Measurements from ENCODE around the gene ALDH4A1. TPM values are rescaled to one million over a fixed set of nuclear protein-coding genes. Genes with fewer than 3 reads are reported as not detected.

ALDH4A1 gene
- total RNA-seq, 1 donor from 2014 or later = 11.5 TPM

DNA sequence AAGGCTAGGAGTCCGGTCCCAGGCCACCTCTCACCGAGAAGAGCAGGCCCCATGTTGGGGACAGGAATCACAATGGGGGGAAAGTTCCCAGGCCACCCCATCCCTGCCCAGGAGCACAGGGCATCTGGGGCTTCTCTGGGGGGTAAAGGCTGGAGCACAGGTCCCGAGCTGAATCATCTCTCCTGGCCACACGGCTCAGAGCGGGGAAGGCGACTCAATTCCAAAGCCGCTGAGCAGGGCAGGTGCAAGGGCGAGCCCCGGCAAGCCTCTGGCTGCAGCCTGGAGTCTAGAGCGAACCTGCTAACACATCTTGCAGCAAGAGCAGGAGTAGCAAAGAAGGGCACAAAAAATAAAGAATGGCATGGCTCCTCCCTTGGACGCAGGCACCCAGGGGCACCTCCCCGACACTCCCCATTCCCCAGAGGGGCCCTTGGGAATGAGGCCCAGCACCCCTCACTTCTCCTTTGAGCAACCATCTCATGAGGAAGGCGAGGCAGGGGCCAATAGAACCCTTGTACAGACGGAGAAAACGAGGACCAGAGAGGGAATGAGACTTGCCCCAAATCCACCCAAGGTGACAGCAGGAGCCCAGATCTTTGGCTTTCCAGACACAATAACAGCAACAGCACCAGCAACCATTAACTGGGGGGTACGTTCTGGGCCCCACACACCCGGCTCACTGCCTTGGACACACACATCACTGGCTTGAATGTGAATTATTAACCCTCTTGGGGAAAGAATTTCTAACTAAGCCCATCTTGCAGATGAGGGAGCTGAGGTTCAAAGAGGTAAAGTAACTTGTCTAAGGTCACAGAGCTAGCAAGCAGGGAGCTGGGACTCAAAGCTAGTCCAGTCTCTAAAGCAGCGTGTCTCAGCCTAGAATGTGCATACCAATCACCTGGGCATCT is 20.7 kb upstream of the ALDH4A1 start:
- DNase-seq (ENCODE audit: low spot score in 2 of 2, unreplicated experiment in 2 of 2) = no peak
- H3K27me3 Mint-ChIP-seq (ENCODE audit: low read depth) = no peaks in the 10 kb centered on the region
- no peak overlapping the region for H3K4me3 Mint-ChIP-seq
- peak overlapping the region; percentile 89 for H3K27ac Mint-ChIP-seq
- H3K36me3 Mint-ChIP-seq = peaks cover 1% of the 10 kb centered on the region
- H3K4me1 Mint-ChIP-seq = peaks cover 50% of the 10 kb centered on the region
- TF ChIP-seq, protein P1, sequence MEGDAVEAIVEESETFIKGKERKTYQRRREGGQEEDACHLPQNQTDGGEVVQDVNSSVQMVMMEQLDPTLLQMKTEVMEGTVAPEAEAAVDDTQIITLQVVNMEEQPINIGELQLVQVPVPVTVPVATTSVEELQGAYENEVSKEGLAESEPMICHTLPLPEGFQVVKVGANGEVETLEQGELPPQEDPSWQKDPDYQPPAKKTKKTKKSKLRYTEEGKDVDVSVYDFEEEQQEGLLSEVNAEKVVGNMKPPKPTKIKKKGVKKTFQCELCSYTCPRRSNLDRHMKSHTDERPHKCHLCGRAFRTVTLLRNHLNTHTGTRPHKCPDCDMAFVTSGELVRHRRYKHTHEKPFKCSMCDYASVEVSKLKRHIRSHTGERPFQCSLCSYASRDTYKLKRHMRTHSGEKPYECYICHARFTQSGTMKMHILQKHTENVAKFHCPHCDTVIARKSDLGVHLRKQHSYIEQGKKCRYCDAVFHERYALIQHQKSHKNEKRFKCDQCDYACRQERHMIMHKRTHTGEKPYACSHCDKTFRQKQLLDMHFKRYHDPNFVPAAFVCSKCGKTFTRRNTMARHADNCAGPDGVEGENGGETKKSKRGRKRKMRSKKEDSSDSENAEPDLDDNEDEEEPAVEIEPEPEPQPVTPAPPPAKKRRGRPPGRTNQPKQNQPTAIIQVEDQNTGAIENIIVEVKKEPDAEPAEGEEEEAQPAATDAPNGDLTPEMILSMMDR (IDR thresholded peaks at IDR 0.05; ENCODE audit: unreplicated experiment) = no peak
- peaks cover 3% of the 10 kb centered on the region for H3K9me3 Mint-ChIP-seq

DNA sequence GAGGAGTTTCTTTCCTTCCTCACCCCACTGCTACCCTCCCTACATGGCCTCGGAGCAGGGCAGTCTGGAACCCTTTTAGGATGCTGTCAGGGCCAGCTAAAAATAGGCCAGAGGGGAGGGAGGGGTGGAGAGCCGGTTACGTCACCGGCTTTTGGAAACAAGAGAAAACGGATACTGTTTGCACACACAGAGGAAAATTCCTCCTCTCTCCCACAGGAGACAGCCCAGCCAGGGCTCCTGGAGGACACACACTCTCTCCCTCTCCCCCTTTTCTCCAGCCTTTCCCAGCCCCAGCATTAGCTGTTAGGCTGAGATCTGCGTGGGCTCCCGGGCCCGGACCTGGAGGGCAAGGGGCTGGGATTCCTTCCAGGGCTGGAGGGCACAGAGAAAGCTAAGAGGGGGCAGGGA is 20.0 kb upstream of the ALDH4A1 start:
- Mint-ChIP-seq H3K27ac (peak overlapping the region; percentile 89), H3K36me3 (peaks cover 1% of the 10 kb centered on the region)
- DNase-seq (ENCODE audit: low spot score in 2 of 2, unreplicated experiment in 2 of 2) = peak in 1 of 2 experiments; percentile 49

DNA sequence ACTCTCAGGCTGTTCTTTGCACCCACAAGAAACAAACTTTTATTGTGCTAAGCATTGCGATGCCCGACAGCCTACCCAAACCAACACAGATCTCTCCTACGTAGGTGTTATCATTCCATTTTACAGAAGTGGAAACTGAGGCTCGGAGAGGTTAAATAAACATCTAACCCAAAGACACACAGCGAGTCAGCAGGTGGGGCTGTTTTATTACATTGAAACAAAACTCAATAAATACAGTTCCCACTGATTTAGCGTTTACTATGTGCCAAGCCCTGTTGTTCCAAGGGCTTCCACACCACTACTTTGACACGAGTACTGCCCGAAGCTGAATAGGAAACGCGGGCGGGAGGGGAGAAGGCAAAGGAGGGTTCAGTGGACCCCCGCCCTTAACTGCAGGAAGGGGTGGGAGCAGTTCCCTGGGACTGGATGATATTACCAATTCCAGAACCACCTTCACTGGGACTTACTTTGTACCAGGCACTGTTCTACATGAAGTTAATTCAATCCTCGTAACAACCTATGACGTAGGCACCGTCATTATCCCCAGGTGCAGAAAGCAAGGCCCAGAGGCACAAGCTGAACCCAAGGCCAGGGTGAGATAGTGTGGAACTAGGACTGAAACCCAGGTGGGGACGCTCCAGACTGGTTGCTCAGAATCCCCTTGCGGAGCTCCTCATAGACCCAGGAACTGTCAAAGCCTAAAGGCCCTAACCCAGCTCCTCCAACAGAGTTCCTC is 19.3 kb upstream of the ALDH4A1 start:
- Mint-ChIP-seq H3K4me1 (peaks cover 42% of the 10 kb centered on the region), H3K27me3 (ENCODE audit: low read depth) (no peaks in the 10 kb centered on the region), H3K27ac (peak overlapping the region; percentile 89), H3K9me3 (peaks cover 3% of the 10 kb centered on the region), H3K4me3 (no peak overlapping the region), H3K36me3 (peaks cover 4% of the 10 kb centered on the region)
- no peak for DNase-seq (ENCODE audit: low spot score in 2 of 2, unreplicated experiment in 2 of 2)
- TF ChIP-seq, protein P1 (IDR thresholded peaks at IDR 0.05; ENCODE audit: unreplicated experiment) = no peak

More for the DNA sequence above, 20.0 kb upstream of the ALDH4A1 start:
- peaks cover 43% of the 10 kb centered on the region for H3K4me1 Mint-ChIP-seq
- TF ChIP-seq, protein P1 (IDR thresholded peaks at IDR 0.05; ENCODE audit: unreplicated experiment) = no peak
- no peaks in the 10 kb centered on the region for H3K27me3 Mint-ChIP-seq (ENCODE audit: low read depth)
- no peak overlapping the region for H3K4me3 Mint-ChIP-seq
- peaks cover 3% of the 10 kb centered on the region for H3K9me3 Mint-ChIP-seq

DNA sequence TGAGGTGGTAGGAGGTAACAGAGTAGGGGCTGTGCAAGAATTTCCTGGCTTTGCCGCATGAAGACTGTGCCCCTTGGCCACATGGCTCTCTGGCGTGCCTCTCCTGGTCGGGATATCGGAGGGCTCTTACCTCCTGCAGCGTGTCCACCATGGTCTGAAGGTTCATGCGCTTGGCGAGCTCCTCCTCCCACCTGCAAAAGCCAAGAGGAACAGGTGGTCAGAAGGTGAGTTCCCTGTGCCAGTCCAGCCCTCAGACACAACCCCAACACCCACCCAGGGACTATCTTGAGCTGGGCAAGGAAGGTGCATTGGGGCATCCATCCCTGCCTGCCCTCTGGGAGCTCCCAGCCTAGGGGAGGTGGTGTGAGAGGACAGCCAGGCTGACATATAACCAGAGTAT is 18.6 kb upstream of the ALDH4A1 start:
- Mint-ChIP-seq H3K9me3 (peaks cover 3% of the 10 kb centered on the region), H3K4me3 (no peak overlapping the region)

DNA sequence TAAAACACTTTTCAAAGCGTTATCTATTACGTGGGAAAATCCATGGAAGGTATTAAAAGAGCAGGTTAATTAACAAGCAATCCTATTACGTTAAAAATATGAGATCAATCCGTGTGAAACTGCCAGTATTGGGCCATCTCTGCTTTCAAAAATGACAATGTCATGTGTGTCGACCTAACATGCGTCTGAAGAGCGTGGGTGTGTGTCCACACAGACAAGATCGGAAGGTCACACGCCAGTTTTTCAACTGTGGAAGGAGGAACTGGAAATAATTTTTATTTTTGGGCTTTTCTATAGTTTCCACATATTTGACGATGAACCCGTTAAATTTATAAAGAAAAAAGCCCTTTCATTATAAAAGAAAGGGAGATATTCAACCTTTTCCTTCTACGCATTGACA is 17.6 kb upstream of the ALDH4A1 start:
- H3K27ac Mint-ChIP-seq = no peak overlapping the region
- no peaks in the 10 kb centered on the region for H3K9me3 Mint-ChIP-seq
- H3K36me3 Mint-ChIP-seq = peaks cover 3% of the 10 kb centered on the region
- no peak for DNase-seq (ENCODE audit: low spot score in 2 of 2, unreplicated experiment in 2 of 2)
- H3K4me3 Mint-ChIP-seq = no peak overlapping the region
- H3K4me1 Mint-ChIP-seq = peaks cover 34% of the 10 kb centered on the region
- H3K27me3 Mint-ChIP-seq (ENCODE audit: low read depth) = no peaks in the 10 kb centered on the region
- TF ChIP-seq, protein P1 (IDR thresholded peaks at IDR 0.05; ENCODE audit: unreplicated experiment) = no peak

More for the DNA sequence above, 18.6 kb upstream of the ALDH4A1 start:
- Mint-ChIP-seq H3K36me3 (peaks cover 4% of the 10 kb centered on the region), H3K27ac (no peak overlapping the region), H3K27me3 (ENCODE audit: low read depth) (no peaks in the 10 kb centered on the region), H3K4me1 (peaks cover 37% of the 10 kb centered on the region)
- TF ChIP-seq, protein P1 (IDR thresholded peaks at IDR 0.05; ENCODE audit: unreplicated experiment) = no peak
- DNase-seq (ENCODE audit: low spot score in 2 of 2, unreplicated experiment in 2 of 2) = no peak
